Measurements from ENCODE around the gene SLC43A3.
"Not testable (repeated sequence)": the region's sequence is repeated elsewhere in the genome, so short reads cannot be mapped to it uniquely, and the experiment has no call there.

Gene SLC43A3

DNA sequence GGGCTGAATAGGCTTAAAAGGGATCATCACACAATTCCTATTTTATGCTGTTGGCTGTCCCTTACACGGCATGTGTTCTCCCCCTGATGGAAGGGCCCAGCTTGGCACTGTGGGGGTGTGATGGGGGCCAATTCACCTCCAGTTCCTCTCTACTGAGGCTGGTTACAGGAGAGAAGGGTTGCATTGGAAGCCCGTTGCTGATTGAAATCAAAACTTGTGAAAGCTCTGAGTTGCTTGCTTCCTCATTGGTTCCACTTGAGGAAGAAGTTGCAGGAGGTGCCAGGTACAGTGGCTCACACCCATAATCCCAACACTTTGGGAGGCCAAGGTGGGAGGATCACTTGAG is 23.1 kb downstream of the SLC43A3 start:
- DNase-seq, result no peak

DNA sequence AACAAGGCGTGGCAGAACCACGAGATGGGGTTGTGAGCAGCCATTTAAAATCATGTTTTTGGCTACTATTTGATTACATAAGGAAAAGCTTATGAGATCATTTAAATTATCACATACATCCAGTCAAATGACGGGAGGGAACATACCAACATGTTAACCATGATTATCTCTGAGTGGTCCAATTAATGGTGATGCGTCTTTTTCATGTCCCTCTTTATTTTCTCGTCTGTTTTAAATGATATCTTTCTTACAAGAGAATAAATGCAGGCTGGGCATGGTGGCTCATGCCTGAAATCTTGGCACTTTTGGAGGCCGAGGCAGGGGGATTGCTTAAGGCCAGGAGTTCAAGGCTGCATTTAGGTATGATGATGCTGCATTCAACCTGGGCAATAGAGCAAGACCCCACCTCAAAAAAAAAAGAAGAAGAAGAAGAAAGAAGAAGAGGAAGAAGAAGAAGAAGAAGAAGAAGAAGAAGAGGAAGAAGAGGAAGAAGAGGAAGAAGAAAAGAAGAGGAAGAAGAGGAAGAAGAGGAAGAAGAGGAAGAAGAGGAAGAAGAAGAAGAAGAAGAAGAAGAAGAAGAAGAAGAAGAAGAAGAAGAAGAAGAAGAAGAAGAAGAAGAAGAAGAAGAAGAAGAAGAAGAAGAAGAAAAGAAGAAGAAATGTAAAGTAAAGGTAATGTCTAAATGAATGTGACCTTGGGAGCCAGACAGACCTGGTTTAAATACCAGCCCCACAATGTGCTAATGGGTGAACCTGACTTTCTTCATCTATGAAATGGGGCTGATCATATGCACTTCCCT is 23.7 kb downstream of the SLC43A3 start:
- not testable (repeated sequence) for DNase-seq

DNA sequence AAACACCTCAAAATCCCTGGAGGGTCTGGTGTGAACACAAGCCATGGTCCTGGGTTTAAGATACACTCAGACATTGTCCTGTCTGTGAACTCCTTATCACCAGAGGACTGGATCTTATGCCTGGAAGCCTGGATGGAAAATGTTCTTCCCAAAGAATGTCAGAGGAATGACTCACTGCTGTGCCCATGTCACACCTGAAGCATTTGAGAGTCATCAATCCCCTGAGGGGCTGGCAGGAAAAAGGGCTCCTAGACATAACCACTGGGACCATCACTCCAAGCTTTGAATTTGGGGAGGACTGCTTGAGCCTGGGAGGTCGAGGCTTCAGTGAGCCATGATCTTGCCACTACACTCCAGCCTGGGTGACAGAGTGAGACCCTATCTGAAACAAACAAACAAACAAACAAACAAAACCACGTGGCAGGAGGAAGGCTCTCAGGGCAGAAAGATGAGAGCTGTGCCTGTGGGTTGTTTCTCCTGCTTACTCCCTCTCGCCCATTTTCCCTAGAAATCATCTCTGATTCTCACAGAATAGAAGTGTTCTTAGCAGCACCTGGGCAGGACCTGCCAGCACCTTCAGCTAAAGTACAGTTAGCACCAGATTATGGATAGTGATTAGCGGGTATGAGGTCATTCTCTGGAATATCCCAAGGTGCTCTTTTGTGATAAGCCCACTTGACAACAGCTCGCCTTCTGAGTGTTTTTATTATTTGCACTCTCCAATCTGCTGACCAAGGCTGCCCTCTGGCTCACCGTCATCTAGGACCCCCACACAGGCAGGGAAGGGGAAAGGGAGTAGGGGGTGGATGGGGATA is 24.5 kb downstream of the SLC43A3 start:
- DNase-seq, result peak; percentile 33

DNA sequence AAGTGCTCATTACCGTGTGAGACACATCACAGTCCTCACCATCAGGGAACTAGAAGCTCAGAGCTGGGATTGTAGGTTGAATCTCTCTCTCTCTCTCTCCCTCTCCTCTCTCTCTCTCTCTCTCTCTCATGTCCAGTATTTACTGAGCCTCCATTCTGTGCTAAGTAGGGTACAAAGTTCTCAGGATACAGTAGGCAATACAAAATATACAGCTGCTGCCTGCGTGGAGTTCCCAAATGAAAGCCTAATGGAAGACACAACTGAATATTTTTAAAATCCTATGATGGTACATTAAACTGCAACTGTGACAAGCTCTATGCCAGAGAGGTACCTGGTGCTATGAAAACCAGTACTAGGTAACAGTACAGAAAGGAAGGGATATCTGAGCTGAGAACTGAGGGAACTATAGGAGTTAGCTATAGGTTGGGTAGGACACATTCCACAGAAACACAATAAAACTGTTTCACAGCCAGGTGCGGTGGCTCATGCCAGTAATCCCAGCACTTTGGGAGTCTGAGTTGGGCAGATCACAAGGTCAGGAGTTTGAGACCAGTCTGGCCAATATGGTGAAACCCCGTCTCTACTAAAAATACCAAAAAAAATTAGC is 26.8 kb downstream of the SLC43A3 start:
- no peak for DNase-seq

DNA sequence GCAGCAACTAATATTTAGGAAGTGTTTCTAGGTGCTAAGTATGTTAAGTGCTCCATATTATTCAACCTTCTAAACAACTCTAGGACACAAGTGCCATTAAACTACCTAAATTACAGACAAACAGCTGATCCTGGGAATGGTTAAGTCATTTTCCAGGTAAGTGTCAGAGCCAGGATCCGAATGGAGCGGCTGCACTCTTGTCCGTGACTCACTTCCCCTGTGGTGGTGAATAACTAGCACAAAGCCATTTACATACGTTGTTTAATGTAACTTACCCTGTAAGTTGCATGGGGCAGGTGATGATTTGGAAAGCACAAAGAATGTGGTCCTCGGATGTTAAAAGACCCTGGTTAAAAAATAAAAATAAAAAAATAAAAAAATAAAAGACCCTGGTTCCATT is 27.7 kb downstream of the SLC43A3 start:
- DNase-seq, result no peak

DNA sequence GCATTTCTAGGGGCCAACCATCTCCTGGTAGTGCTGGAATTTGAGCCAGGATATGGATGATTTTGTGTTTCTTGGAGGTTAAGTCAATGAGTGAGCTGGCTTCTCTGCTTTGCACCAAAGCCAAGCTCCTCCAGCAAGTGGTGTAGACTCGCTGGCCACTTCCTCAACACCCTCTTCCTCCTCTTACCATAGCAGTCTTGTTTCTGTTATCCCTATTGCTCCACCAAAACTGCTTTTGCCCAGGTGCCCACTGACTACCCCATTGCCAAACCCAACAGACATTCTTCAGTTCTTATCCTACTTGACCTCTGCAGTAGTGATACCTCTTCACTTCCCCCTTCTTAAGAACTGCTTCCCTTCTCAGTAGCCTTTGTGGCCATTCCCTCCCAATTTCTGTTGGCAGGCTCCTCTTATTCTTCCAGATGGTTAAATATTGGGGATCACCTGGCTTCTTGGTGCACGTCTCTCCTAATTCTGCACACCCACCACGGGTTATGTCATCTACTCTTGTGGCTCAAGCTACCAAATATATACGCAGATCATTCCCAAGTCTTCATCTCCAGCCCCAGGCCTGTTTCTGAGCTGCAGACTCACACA is 29.4 kb downstream of the SLC43A3 start:
- no peak for DNase-seq

DNA sequence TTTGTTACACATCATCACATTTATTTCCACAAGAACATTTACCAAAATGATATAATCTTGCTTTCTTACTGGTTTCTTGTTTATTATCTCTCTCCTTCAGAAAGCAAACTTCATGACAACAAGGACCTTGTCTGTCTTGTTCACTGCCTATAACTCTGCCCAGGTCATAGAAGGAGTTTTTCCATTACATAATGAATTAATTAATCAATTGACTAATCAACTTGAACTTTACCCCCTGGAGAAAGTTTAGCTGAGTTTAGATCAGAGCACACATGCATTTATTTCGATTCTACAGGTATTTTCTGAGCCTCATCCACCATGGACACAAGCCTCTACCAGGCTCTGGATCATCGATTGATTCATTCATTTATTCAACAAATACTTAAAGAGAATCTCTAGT is 30.2 kb downstream of the SLC43A3 start:
- no peak for DNase-seq

DNA sequence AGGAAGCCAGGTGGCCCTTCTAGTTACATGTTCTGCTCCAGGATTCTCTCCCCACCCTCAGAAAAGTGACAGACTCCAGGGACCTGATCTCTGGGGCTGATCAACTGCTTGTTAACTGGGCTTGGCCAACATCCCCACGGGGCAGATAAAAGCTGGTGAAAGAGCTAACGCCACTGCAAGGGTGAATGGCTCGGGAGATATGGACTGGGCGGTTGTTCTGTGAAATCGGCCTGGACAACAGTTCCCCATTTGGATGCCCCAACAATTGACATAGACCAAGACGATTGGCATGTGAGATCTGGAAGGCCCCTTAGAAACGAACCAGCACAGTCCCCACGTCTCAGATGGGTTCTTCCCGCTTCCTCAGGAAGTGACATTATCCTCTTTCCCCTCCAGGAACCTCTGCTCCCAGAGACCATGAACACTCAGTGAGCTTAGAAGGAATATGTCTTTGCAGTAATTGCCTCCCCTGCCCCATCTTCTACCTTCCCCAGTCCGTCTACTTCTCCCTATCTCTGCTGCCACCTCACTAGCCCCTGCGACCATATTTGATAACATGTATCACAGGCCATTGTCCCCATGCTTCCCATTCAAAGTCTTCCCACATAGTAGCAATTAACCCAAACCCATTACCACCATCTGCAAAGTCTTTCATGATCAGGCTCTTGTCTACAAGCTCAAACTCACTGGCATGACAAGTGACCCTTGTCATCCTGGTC is 30.9 kb downstream of the SLC43A3 start:
- no peak for DNase-seq

DNA sequence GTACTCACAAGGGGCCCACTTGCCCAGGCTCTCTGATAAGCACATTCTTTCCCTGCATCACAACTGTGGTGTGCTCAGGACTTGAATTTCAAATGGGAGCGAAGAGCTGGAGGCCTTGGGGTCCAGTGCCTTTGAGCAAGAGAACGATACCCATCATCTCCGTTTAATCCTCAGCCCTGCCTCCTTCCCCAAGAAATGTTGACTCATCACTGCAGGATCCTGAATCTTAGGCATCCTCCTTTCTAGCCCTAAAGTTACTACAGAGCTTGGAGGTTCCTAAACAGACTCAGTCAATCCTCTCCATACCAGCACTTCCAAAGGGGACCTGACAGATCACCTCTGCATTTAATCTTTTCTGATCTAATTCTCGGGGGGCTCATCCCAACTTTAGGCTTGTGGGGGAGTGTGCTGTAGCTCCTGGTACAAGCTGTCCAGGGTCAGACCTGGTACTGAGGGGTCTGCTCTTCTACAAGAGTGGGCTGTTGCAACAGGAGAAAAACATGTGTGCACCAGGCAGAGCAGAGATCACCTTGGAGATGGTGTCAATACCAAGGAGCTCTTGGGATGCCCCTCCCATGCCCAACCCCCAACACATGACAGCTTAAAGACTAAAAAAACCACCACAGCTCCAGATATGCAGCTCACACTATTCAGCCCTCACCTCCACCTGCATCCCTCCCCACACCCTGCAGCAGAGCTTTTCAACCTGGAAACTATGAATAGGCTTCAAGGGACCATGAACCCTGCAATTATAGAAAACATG is 32.5 kb downstream of the SLC43A3 start:
- DNase-seq, result no peak

DNA sequence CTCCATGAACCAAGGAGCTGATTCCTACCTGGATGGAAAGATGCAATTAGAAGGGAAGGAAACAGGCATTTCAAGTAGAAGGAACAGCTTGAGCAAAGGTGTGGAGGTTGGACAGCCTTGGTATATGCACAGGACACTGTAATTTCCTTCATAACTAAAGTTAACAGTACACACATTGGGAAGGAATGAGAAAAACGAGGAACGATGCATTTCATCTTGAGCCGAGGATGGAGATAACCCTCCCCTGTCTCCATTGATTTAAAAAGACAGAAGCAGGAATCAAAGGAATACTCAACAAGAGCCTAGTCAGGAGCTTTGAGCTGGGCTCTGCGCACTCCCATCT is 34.2 kb downstream of the SLC43A3 start:
- no peak for DNase-seq

DNA sequence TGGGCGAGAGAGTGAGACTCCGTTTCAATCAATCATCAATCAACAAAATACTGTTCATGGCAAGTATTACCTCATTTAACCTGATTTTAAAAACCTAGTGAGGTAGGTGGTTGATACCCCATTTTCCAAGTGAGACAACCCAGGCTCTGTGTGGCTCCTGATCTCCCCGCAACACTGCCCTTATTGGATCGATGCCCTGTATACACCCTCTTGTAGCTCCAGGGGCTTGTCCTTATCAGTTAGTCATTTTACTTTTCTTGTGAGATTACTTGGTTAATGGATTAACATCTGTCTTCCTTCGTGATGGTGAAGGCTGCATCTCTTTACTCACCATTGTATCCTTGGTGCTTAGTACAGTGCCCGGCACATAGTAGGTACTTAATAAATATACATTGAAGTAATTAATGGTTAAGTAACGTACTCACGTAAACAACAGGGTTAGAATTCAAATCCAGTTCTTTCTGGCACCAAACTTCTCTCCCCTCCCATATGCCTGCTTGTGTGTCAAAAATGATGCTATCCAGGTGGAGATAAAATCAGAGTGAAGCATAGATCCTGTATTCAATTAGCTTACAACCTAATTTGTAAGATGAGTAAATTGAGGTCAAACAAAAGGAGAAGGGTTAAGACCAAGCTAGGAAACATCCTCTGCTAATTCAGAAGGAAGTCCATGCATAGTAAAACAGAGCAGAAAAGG is 34.7 kb downstream of the SLC43A3 start:
- DNase-seq, result no peak

DNA sequence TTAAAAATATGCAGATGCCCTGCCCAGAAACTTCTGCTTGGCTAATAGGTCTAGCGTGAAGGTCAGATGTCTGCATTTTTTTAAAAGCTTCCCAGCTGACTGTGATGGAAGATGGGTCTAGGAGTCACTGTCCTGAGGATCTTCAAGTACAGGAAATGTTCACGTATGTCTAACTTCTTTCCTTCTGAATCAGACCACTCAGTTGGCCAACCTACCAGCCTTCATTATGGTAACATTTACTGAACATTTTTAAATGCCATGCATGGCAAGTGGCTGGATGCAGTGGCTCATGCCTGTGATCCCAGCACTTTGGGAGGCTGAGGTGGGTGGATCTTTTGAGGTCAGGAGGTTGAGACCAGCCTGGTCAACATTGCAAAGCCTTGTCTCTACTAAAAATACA is 35.4 kb downstream of the SLC43A3 start:
- no peak for DNase-seq

DNA sequence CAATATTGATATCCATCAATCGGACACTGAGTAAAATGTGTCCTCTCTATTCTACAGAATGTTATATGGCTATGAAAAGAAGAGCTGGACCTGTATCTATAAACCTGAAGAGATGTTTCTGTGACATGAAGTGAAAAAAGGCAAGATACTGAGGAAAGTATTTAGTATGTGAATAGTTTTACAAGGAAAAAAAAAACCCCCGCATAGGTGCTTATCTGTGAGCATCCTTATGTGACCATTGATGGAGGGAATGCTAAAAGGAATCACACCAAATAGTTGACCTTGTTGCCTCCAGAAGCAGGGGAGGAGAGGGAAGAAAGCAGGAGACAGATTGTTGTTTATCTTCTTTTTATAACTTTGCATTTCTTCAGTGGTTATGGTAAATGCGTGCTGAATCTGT is 35.8 kb downstream of the SLC43A3 start:
- DNase-seq, result no peak

DNA sequence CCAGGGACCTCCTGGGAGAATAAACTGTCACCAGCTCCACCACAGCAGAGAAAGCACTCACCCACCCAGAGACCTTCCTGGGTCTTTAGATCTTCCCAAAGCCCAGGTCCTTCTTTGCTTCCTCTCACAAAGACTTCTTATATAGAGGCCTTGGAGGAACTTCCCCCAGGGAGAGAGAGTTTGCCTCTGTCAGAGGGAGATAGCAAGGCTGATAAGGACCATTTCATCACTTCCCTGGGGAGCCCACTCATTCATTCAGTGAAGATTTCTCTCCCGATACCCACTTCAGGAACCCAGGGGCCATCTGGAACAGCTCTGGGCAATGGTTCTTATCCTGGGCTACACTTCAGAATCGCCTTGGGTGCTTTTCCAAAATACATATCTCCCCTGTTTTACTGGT is 36.4 kb downstream of the SLC43A3 start, which contains the start of gene PRG2:
Gene PRG2, minus strand, starts transcription at position 116 of the 400 bp plus-strand sequence. CDS start 706 bp downstream, outside the sequence.
- DNase-seq, result no peak

DNA sequence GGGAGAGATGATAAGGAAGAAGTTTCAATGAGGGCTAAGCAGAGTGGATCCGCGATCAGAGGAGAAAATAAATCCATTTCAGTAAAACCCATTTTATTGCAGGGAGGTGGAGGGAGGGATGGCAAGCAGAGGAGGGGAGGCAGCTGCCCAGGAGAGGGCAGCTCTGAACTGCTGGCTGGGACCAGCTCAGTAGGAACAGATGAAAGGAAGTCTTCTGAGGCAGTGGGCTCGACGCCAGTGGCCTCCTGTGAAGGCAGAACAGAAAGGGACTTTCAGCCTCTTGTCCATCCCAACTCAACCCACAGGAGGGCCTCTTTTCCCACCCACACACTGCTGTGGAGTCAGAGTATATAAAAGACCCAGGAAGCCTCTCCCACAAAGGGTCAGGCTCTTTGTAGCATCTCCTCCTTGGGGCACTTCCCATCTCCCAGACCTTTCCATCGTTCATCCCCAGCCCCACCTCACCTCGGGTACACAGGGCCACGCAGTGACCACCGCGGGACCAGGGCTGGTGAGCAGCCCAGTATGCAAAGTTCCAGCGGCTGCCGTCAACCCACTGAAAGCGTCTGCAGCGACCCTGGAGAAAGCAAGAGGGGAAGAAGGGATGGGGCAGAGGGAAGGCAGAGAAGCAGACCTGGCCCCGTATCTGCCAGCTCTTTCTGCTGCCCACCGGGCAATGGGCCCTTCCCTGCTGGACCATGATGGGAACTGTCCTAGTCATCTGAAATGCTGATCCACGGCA is 39.5 kb downstream of the SLC43A3 start:
- DNase-seq, result no peak

DNA sequence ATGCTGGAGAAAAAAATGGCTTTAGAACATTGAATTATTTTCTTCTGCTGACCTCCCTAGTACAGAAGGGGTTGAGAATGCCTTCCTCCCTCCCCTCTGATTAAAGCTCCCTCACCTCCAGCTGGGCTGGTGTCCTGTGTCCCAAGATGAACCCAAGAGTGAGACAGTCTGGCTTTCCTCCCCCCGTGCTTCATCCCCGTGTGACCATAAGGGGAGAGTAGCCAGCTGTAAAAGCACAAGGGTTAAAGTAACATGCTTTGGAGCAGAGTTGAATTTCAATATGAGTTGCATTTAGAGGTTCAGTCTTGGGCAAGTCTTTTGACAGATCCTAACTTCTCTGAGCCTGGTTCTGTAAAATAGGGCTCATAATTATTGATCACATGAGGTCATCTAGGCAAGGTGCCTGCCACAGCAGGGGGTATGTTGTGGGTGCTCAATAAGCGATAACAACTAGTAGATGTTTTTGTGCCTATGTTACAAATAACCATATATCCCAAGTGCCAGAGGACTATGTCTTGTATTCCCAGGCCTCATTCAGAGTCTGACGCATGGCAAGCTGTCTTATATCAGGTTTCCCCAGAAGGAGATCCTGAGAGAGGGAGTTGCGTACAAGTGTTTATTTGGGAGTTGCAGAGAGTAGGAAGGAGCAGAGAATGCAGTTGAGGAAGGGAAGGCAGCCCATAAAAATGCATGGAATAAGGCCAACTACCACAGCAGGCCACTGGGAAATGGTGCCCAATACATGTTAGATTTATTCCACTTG is 40.6 kb downstream of the SLC43A3 start:
- no peak for DNase-seq

DNA sequence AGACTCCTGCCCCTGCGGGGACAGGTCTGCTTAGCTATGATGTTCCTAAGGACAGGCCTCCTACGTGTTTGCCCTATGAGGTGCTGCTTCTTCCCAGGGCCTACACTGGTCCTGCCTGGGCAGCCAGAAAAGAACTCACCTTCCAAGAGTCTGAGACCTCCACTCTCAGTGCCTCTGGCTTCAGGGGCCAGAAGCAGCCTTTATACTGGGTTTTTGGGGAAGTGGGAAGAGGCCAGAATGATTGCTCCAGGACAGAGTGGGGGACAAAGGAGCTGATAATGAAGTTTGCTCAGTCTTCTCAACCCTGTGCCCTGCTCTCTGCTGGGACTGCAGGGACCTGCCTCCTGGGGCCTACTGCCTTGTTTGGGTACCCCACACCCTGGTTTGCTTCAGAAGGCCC is 45.9 kb downstream of the SLC43A3 start, which contains the start of gene PRG3:
Gene PRG3, minus strand, starts transcription at position 176 of the 400 bp plus-strand sequence. CDS start 442 bp downstream, outside the sequence.
- DNase-seq, result no peak

DNA sequence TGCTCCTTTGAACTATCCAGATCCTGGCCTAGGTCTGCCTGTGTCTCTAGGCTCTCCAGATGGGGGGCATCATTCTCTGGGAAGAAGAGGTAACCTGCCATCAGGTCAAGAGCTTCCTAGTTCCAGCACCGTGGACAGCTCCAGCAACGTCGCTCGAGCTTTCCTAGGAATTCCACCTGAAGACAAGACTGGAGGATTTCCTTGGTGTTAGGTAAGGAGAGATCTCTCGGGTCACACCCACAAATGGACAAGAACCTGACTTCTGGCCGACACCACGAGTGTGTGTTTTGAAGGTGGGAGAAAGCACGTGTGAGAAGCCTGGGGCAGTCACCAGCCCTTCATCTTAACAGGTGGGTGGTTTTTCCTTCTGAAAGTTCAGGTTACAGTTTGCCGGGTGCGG is 47.2 kb downstream of the SLC43A3 start:
- DNase-seq, result no peak

DNA sequence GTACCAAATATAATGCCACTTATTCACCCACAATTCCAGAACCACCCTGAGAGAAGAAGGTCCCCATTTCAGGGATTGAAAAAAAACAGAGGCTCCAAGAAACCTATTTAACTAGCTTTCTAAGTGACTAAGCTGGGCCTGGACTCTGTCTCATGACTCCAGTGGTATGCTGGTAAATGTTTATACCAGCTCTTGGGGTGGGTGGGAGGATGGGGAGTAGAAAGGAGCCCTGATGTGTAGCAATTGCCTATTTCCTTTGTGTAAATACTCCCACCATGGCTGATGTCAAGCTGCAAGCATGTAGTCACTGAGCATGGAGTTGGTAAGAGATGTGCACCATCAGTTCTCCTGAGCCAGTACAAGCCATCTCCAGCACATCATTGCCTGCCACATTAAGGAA is 48.7 kb downstream of the SLC43A3 start:
- no peak for DNase-seq

DNA sequence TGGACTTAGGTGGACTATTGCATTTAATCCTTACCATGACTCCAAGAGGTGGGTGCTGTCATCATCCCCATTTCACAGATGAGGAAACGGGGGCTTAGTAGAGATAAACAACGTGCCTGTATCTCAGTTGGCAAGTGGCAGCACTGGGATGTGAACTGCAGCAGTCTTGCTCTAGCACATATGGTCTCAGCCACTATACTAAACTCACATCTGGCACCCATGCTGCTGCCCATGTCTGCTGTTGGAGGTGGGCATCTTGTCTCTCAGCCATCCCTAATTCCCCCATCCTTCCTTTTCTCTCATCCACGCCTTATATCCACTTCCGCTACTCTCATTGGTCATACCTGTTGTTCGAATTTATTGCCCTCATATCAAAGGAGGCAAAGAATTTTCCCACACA is 49.8 kb downstream of the SLC43A3 start:
- DNase-seq, result peak; percentile 12

Measured in EL (cell line).